ENCODE measurements around the gene ADGRG1. TPM values are rescaled to one million over a fixed set of nuclear protein-coding genes. Genes with fewer than 3 reads are reported as not detected.
"Not testable (repeated sequence)": the region's sequence is repeated elsewhere in the genome, so short reads cannot be mapped to it uniquely, and the experiment has no call there.

Gene ADGRG1
- total and polyA plus RNA-seq, 8 donors: 17.3 to 78.4 (median 19.3) TPM

GRCh38 chr16:57669476-57670162 is 41.2 kb downstream of the ADGRG1 start:
- no peaks in the 10 kb centered on the region for H3K36me3 ChIP-seq
- intact Hi-C loops (cut with DNase I): no loop called here
- no peak for TF ChIP-seq CTCF (IDR thresholded peaks at IDR 0.05)
- H3K9me3 ChIP-seq: no peaks in the 10 kb centered on the region
- H3K27me3 ChIP-seq: peaks cover 0 to 6% of the 10 kb centered on the region in 2 donors
- peak overlapping the region in 1 of 2 donors; percentile 86 for H3K27ac ChIP-seq
- peak overlapping the region in 1 of 2 donors; percentile 39 for H3K4me3 ChIP-seq
- DNase-seq (peak in 1 of 4 donors; percentile 66), ATAC-seq (no peak)
- peaks cover 0 to 32% of the 10 kb centered on the region in 2 donors for H3K4me1 ChIP-seq

- Histone ChIP-seq H3K36me3 (no peaks in the 10 kb centered on the region), H3K27me3 (peaks cover 0 to 6% of the 10 kb centered on the region in 2 donors), H3K27ac (peak overlapping the region in 1 of 2 donors; percentile 86), H3K9me3 (no peaks in the 10 kb centered on the region), H3K4me1 (peaks cover 0 to 36% of the 10 kb centered on the region in 2 donors), H3K4me3 (peak overlapping the region in 1 of 2 donors; percentile 39)
- intact Hi-C loops (cut with DNase I): no loop called here
- ATAC-seq (no peak), DNase-seq (peak in 1 of 4 donors; percentile 21)
- no peak for TF ChIP-seq CTCF (IDR thresholded peaks at IDR 0.05)
These were observed 41.8 kb downstream of the ADGRG1 start for GRCh38 chr16:57670196-57670595.

- H3K36me3 ChIP-seq; H3K27me3 ChIP-seq; intact Hi-C loops (cut with DNase I); H3K4me3 ChIP-seq; ATAC-seq; H3K27ac ChIP-seq; H3K9me3 ChIP-seq: not testable (repeated sequence)
- DNase-seq: peak in 1 of 4 donors; percentile 21
- peaks cover 0 to 48% of the 10 kb centered on the region in 2 donors for H3K4me1 ChIP-seq
These were observed 43.0 kb downstream of the ADGRG1 start for GRCh38 chr16:57671451-57671850.

DNA sequence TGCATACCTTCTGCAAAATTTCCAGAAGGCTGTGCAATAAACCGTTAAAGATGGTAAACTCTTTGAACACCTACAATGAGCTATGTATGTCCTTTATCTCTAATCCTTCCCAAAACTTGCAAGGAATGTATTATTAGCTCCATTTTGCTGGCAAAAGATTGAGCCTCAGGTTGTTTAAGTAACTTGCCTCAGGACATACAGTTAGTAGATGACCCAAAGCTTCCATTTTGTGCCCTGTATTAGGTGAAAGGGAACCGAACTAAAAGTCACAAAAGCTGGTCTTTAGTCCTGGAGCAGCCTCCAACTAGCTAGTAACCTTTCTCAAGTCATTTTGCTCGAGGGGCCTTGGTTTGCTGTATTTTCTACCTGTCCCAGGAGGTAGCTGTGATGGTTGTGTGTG is 44.0 kb downstream of the ADGRG1 start:
- intact Hi-C loops (cut with DNase I): no loop called here
- Histone ChIP-seq H3K27me3 (peaks cover 0 to 6% of the 10 kb centered on the region in 2 donors), H3K9me3 (no peaks in the 10 kb centered on the region), H3K4me3 (no peak overlapping the region), H3K4me1 (peaks cover 0 to 45% of the 10 kb centered on the region in 2 donors), H3K36me3 (no peaks in the 10 kb centered on the region), H3K27ac (no peak overlapping the region)
- ATAC-seq (no peak), DNase-seq (no peak)
- no peak for TF ChIP-seq CTCF (IDR thresholded peaks at IDR 0.05)

GRCh38 chr16:57672824-57673223 is 44.4 kb downstream of the ADGRG1 start:
- ATAC-seq (no peak), DNase-seq (peak in 1 of 4 donors; percentile 1)
- no peak for TF ChIP-seq CTCF (IDR thresholded peaks at IDR 0.05)
- peaks cover 0 to 4% of the 10 kb centered on the region in 2 donors for H3K27me3 ChIP-seq
- H3K4me3 ChIP-seq: no peak overlapping the region
- H3K9me3 ChIP-seq: no peaks in the 10 kb centered on the region
- H3K4me1 ChIP-seq: peaks cover 0 to 41% of the 10 kb centered on the region in 2 donors
- H3K36me3 ChIP-seq: peaks cover 0 to 2% of the 10 kb centered on the region in 2 donors
- no peak overlapping the region for H3K27ac ChIP-seq
- intact Hi-C loops (cut with DNase I): no loop called here

All from left lung (tissue), 10 donors.